Fibroblast of skin of right biceps (primary cell): ENCODE results near the gene TRMU.

Experiments used
- DNase-seq: peaks from one replicate; pipeline ENCODE4 v3.0.0-alpha.2; 2013

Gene TRMU

DNA sequence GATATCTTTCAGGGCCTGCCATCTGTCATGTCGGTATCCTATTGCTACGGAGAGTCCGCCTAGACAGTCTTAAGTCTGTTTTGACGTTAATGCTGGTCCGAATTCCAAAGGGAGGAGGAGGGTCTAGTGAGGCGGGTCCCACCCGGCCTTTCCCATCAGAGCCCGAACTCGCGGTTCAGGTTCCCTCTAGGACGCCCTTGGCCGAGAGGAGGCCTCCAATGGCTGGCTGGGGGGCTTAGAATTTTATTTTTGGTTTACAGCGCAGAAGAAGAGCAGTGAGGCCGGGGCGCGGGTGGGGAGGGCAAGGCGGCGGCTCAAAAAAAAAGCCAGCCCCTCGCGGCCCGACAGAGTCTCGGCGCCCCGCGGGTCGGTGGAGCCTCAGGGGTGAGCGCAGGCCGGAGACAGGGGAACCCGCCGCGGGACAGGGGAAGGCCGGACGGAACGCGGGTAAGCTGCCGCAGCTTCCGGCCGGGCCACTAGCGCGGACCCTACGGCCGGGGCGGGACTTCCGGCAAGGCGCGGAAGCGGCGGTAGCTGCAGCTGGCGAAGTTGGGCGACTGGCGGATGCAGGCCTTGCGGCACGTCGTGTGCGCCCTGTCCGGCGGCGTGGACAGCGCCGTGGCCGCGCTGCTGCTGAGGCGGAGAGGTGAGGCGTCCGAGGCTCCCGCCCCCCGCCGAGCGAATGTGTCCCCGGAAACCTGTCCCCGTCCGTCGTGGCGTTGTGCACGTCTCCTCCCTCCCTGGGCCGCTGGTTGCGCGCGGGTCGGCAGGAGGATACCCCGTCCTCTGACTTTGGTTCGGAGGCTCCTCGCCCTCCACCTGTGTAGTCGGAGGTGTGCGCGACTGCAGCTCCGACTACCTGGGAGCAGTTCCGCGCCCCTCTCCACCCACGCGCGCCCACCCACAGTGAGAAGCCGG is at the start of gene TRMU:
TSS of gene TRMU (plus strand) at position 514 of the 918 bp plus-strand sequence. CDS start at position 565, 51 bp downstream.
- peak; percentile 86 for DNase-seq

DNA sequence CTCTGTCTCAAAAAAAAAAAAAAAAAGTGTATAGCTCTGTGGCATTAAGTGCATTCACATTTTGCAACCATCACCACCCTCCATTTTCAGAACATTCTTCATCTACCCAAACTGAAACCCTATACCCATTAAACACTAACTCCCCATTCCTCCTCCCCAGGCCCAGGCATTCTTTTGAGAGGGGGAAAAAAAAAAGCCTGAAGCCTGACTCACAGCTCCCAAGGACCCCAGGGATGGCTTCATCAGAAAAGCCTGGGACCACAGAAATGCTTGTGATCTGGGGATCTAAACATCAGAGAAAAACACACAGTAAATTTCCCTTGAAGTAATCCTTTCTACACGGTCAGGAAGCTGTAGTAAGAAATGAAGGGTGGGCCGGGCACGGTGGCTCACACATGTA is 49.5 kb upstream of the TRMU start:
- DNase-seq = peak; percentile 68

GRCh38 chr22:46286941-46287872 is 48.3 kb upstream of the TRMU start:
- no peak for DNase-seq

GRCh38 chr22:46287873-46288751 is 47.4 kb upstream of the TRMU start:
- no peak for DNase-seq

DNA sequence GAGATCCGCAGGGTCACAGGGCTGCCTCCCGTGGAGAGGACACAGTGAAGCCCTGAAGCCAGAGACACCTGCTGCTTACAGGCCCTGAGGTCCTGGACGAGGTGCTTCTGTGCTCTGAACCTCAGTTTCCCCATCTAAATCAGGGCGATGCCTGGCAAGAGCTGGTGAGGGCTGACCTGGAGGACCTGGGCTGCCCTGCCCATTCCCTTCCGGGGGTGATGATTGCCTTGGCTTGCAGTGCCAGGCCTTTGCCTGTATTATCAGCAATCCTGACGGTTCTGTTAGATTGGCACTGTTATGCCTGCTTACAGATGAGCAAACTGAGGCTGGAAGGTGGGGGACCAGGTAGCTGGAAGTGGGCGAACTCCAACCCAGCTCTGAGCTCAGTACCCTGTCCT is 46.7 kb upstream of the TRMU start:
- no peak for DNase-seq

- no peak for DNase-seq
Measured at GRCh38 chr22:46289244-46289891, 46.1 kb upstream of the TRMU start.

- no peak for DNase-seq
Measured at GRCh38 chr22:46290121-46290842, 45.2 kb upstream of the TRMU start.

- no peak for DNase-seq
Measured at GRCh38 chr22:46290843-46291785, 44.4 kb upstream of the TRMU start.

GRCh38 chr22:46292173-46292572 is 43.3 kb upstream of the TRMU start:
- DNase-seq = no peak

DNA sequence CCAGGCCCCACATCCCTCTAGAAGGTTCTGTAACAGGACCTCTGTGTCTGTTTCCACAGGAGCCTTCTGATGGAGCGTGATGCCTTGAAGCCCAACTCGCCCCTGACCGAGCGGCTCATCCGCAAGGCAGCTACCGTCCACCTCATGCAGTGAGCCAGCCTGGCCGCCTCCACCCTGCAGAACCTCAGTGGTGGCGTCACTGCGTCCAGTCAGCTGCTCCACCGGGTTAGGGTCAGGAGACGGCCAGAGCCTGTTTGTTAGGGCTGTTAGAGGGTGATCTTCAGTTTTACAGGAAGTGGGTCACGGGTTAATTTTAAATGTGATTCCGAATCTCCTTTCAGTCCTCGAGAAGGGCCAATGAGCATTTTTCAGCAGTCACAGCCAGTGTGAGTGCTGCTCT is 42.8 kb upstream of the TRMU start:
- DNase-seq = no peak

- DNase-seq = peak; percentile 79
Measured at GRCh38 chr22:46293577-46294260, 41.8 kb upstream of the TRMU start.

DNA sequence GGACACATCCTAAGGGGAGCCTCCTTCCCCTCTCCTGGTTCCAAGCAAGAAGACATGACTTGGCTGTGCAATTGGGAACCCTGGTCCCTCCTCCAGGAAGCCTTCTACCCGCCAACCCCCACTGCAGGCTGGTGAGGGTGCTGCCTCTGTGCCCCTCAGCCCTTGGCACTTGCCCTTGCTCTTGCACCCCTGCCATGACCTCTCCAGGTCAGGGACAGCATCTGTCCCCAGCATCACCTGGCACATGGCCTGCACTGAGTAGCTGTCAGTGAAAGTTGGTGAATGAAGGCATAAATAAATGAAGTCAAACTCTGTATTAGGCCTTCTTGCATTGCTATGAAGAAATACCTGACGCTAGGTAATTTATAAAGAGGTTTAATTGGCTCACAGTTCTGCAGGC is 40.7 kb upstream of the TRMU start:
- no peak for DNase-seq

- DNase-seq = no peak
Measured at GRCh38 chr22:46295277-46295971, 40.1 kb upstream of the TRMU start.

DNA sequence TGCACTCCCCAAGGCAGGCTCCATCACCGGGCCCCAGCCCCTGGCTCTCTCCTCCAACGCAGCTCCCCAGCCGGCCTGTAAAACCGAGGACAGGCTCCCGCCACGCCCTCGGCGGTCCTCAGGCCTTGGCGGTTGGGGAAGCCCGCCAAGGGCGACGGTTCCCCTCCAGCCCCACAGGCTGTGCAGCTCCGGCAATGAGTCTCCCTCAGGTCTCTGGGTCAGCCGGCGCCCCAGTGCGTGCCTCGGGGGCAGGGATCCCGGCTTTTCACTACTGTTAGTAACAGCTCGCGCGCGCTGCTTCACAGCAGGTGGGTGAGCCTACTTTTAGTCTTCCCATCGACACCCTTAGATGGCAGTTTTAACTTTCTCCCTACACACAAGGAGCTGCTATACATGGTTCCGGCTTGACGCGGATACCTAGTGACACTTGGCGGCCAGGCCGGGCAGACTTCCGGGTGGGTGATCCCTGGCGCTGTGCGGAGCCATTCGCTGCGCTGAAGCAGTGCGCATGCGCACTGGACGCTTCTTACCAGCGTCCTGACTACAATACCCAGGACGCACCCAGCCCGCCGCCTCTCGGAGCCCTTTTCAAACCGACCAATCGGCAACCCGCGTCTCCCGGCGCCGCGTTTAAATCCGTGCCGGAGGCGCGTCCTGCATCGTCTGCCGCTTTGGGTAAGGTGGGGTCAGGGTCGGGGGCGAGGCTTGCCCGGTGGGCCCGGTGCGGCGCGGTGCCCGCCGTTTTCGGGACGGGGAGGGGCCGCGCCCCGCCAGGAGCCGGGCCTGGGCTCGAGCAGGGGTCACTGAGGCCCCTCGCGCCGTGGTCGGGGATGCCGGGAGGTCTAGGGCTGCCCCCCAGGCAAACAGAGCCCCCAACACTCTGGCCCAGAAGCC is 39.0 kb upstream of the TRMU start, which contains the start of gene GTSE1:
TSS of gene GTSE1 (plus strand) at position 614 of the 894 bp plus-strand sequence. CDS start 531 bp downstream, outside the sequence.
- peak; percentile 98 for DNase-seq

- peak; percentile 68 for DNase-seq
Measured at GRCh38 chr22:46297151-46297812, 38.2 kb upstream of the TRMU start.

- DNase-seq = no peak
Measured at GRCh38 chr22:46299101-46299500, 36.4 kb upstream of the TRMU start.

DNA sequence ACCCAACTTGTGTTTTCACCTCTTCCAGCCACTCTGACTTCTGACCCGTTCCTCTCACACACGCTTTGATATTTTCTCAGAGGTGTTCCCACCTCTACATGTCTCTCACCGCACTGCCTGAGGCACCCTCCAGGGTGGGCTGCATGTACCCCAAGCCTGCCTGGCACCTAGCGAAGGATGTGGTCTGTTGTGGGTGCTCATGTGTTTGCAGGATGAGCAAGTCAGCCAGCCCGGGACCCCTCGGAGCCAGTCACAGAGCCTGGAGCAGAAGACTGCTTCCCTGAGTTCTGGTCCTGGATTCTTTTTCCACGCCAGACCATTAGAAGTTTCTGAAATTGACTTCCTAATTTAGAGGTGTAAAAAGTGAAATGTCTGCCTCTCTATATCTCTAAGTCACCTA is 35.0 kb upstream of the TRMU start:
- no peak for DNase-seq
